ENCODE measurements around the gene CAMSAP3. TPM values are rescaled to one million over a fixed set of nuclear protein-coding genes. Genes with fewer than 3 reads are reported as not detected.
A peak's percentile ranks its signal among the peaks of the same experiment; 100 is the strongest.
"Not testable (repeated sequence)": the region's sequence is repeated elsewhere in the genome, so short reads cannot be mapped to it uniquely, and the experiment has no call there.

The CAMSAP3 gene
- total RNA-seq, 3 donors from 2014 or later (not counting 1 experiment from before 2014, with no cell fraction given), result 0.24 to 0.34 TPM; not detected in 1

DNA sequence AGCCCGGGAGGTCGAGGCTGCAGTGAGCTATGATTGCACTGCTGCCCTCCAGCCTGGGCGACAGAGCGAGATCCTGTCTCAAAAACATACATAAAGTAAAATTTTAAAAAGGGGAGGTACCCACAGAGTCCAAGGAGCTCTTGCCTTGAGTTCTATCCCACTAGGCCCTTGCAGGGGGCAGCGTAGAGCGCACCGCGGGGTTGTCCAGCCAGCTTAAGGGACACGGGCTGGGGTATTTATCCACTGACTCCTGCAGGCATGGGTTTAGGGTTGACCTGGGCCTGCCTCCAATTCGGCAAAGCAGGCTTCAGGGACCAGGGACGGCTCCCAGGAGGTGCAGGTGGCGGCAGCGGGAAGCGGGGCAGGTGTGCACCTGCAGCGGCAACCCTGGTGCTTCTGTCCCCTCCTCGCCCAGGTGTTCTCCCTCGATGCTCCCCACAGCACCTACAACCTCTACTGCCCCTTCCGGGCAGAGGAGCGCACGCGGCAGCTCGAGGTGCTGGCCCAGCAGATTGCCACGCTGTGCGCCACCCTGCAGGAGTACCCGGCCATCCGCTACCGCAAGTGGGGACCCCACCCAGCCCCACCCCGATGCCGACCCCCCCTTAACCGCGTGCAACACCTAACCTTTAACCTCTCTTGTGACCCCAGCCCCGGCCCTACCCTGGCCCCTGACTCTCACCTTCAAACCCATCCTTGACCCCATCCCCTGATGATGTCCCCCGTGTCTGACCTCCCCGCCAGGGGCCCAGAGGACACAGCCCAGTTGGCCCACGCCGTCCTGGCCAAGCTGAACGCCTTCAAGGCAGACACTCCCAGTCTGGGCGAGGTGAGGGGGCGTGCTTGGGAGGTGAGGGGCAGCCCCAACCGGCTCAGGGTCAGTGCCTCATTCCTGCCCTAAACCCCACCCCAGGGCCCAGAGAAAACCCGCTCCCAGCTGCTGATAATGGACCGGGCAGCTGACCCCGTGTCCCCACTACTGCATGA lies 45.9 kb downstream of the CAMSAP3 start:
- no peak for DNase-seq
- no peaks in the 10 kb centered on the region for H3K27me3 ChIP-seq (ENCODE audit: control insufficient read depth, insufficient read depth, low read length)
- H3K27ac Mint-ChIP-seq, result no peak overlapping the region
- peaks cover 20% of the 10 kb centered on the region for H3K36me3 ChIP-seq (ENCODE audit: control insufficient read depth, insufficient read depth, low read length)
- no peaks in the 10 kb centered on the region for H3K36me3 Mint-ChIP-seq
- H3K9me3 ChIP-seq (ENCODE audit: control insufficient read depth, insufficient read depth, low read length), result no peaks in the 10 kb centered on the region
- H3K4me3 ChIP-seq (ENCODE audit: low read length), result no peak overlapping the region
- intact Hi-C loops (cut with micrococcal nuclease), result no loop called here
- no peaks in the 10 kb centered on the region for H3K27me3 Mint-ChIP-seq (ENCODE audit: low read depth in 2 of 2)
- ATAC-seq, result no peak
- H3K27ac ChIP-seq (ENCODE audit: low read length), result no peak overlapping the region
- peaks cover 37% of the 10 kb centered on the region for H3K4me1 ChIP-seq (ENCODE audit: control insufficient read depth, insufficient read depth, low read length)
- no peak overlapping the region for H3K4me3 Mint-ChIP-seq
- WGBS (ENCODE audit: insufficient coverage), result 95% methylated on average over 41 of the region's 43 CpGs
- peaks cover 14 to 38% of the 10 kb centered on the region in 2 donors for H3K4me1 Mint-ChIP-seq
- H3K9me3 Mint-ChIP-seq, result peaks cover 0 to 2% of the 10 kb centered on the region in 2 donors
- TF ChIP-seq, protein P1, sequence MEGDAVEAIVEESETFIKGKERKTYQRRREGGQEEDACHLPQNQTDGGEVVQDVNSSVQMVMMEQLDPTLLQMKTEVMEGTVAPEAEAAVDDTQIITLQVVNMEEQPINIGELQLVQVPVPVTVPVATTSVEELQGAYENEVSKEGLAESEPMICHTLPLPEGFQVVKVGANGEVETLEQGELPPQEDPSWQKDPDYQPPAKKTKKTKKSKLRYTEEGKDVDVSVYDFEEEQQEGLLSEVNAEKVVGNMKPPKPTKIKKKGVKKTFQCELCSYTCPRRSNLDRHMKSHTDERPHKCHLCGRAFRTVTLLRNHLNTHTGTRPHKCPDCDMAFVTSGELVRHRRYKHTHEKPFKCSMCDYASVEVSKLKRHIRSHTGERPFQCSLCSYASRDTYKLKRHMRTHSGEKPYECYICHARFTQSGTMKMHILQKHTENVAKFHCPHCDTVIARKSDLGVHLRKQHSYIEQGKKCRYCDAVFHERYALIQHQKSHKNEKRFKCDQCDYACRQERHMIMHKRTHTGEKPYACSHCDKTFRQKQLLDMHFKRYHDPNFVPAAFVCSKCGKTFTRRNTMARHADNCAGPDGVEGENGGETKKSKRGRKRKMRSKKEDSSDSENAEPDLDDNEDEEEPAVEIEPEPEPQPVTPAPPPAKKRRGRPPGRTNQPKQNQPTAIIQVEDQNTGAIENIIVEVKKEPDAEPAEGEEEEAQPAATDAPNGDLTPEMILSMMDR (IDR thresholded peaks at IDR 0.05), result no peak

DNA sequence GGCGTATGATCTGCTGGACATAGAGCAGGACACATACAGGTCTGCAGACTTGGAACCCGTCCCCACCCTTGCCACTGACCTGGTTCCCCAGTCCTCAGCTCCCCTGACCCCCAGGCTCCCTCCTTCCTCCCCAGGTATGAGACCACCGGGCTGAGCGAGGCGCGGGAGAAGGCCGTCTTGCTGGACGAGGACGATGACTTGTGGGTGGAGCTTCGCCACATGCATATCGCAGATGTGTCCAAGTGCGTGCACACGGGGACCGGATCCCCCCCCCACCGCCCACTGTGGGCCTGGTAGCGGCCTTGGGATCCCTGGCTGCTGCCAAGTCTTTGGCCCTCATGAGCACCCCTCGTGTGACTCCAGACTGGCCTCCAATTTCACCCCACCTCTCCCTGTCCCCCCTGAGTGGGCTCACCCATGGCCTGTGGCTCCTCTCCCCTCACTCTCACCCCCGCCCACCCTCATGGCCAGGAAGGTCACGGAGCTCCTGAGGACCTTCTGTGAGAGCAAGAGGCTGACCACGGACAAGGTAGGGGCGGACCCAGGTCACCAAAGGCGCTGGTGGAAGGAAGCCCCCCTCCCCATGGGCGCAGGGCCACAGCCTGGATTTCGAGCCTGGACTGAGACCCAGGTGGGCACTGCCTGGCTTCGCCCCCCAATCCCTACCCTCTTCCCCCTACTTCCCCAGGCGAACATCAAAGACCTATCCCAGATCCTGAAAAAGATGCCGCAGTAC lies 46.8 kb downstream of the CAMSAP3 start:
- peaks cover 23% of the 10 kb centered on the region for H3K36me3 ChIP-seq (ENCODE audit: control insufficient read depth, insufficient read depth, low read length)
- H3K36me3 Mint-ChIP-seq, result no peaks in the 10 kb centered on the region
- H3K27me3 ChIP-seq (ENCODE audit: control insufficient read depth, insufficient read depth, low read length), result no peaks in the 10 kb centered on the region
- H3K9me3 ChIP-seq (ENCODE audit: control insufficient read depth, insufficient read depth, low read length), result no peaks in the 10 kb centered on the region
- no peak for DNase-seq
- peaks cover 13 to 36% of the 10 kb centered on the region in 2 donors for H3K4me1 Mint-ChIP-seq
- no peaks in the 10 kb centered on the region for H3K27me3 Mint-ChIP-seq (ENCODE audit: low read depth in 2 of 2)
- H3K4me3 Mint-ChIP-seq, result no peak overlapping the region
- no peak overlapping the region for H3K27ac ChIP-seq (ENCODE audit: low read length)
- H3K9me3 Mint-ChIP-seq, result peaks cover 0 to 2% of the 10 kb centered on the region in 2 donors
- intact Hi-C loops (cut with micrococcal nuclease), result no loop called here
- TF ChIP-seq, protein P1 (IDR thresholded peaks at IDR 0.05), result no peak
- no peak overlapping the region for H3K4me3 ChIP-seq (ENCODE audit: low read length)
- H3K4me1 ChIP-seq (ENCODE audit: control insufficient read depth, insufficient read depth, low read length), result peaks cover 31% of the 10 kb centered on the region
- peak overlapping the region in 1 of 2 donors; percentile 62 for H3K27ac Mint-ChIP-seq
- WGBS (ENCODE audit: insufficient coverage), result 97% methylated on average over 27 of the region's 27 CpGs
- no peak for ATAC-seq

DNA sequence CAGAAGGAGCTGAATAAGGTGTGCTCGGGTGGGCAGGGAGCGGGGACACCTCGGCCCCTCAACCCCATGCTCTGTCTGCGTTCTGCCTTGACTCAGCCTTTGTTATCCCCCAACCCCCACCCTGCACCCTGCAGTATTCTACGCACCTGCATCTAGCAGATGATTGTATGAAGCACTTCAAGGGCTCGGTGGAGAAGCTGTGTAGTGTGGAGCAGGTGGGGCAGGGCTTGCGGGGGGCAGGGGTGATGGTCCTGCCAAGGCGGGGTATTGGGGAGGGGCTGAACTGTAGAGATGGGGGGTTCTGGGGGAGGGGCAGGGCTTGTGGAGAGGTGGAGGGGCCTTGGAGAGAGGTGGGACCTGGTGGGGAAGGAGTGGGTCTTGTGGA lies 47.4 kb downstream of the CAMSAP3 start:
- peaks cover 8 to 31% of the 10 kb centered on the region in 2 donors for H3K4me1 Mint-ChIP-seq
- Histone ChIP-seq H3K27me3 (ENCODE audit: control insufficient read depth, insufficient read depth, low read length) (no peaks in the 10 kb centered on the region), H3K36me3 (ENCODE audit: control insufficient read depth, insufficient read depth, low read length) (peaks cover 23% of the 10 kb centered on the region), H3K27ac (ENCODE audit: low read length) (no peak overlapping the region), H3K4me1 (ENCODE audit: control insufficient read depth, insufficient read depth, low read length) (peaks cover 26% of the 10 kb centered on the region), H3K9me3 (ENCODE audit: control insufficient read depth, insufficient read depth, low read length) (no peaks in the 10 kb centered on the region), H3K4me3 (ENCODE audit: low read length) (no peak overlapping the region)
- H3K36me3 Mint-ChIP-seq, result no peaks in the 10 kb centered on the region
- TF ChIP-seq, protein P1 (IDR thresholded peaks at IDR 0.05), result no peak
- intact Hi-C loops (cut with micrococcal nuclease), result no loop called here
- H3K9me3 Mint-ChIP-seq, result peaks cover 0 to 2% of the 10 kb centered on the region in 2 donors
- ATAC-seq, result no peak
- 92% methylated on average over 7 of the region's 8 CpGs for WGBS (ENCODE audit: insufficient coverage)
- H3K27ac Mint-ChIP-seq, result peak overlapping the region in 1 of 2 donors; percentile 62
- H3K4me3 Mint-ChIP-seq, result no peak overlapping the region
- DNase-seq, result no peak
- H3K27me3 Mint-ChIP-seq (ENCODE audit: low read depth in 2 of 2), result no peaks in the 10 kb centered on the region

DNA sequence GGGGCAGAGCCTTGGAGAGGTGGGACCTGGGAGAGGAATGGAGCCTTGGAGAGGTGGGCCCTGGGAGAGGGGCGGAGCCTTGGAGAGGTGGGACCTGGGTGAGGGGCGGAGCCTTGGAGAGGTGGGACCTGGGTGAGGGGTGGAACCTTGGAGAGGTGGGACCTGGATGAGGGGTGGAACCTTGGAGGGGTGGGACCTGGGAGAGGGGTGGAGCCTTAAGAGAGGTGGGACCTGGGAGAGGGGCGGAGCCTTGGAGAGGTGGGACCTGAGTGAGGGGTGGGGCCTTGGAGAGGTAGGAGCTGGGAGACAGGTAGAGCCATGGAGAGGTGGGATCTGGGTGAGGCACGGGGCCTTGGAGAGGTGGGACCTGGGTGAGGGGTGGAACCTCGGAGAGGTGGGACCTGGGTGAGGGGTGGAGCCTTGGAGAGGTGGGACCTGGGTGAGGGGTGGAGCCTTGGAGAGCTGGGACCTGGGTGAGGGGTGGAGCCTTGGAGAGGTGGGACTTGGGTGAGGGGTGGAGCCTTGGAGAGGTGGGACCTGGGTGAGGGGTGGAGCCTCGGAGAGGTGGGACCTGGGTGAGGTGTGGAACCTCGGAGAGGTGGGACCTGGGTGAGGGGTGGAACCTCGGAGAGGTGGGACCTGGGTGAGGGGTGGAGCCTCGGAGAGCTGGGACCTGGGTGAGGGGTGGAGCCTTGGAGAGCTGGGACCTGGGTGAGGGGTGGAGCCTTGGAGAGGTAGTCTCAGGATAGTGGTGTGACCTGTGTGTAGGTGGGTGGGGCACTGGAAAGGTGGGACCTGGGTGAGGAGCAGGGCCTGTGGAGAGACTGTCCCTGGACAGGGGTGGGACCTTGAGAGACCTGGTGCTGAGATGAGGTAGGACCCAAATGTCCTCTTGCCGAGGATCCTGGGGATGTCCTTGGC lies 48.2 kb downstream of the CAMSAP3 start:
- WGBS (ENCODE audit: insufficient coverage), result 84% methylated on average over 10 of the region's 10 CpGs
- H3K27ac ChIP-seq (ENCODE audit: low read length); H3K9me3 ChIP-seq (ENCODE audit: control insufficient read depth, insufficient read depth, low read length); H3K27me3 Mint-ChIP-seq (ENCODE audit: low read depth in 2 of 2); H3K9me3 Mint-ChIP-seq; H3K27me3 ChIP-seq (ENCODE audit: control insufficient read depth, insufficient read depth, low read length); H3K4me3 ChIP-seq (ENCODE audit: low read length); H3K36me3 Mint-ChIP-seq; H3K4me3 Mint-ChIP-seq; intact Hi-C loops (cut with micrococcal nuclease): not testable (repeated sequence)
- H3K4me1 Mint-ChIP-seq, result peaks cover 8 to 22% of the 10 kb centered on the region in 2 donors
- H3K27ac Mint-ChIP-seq, result peak overlapping the region in 1 of 2 donors; percentile 62
- H3K36me3 ChIP-seq (ENCODE audit: control insufficient read depth, insufficient read depth, low read length), result peaks cover 23% of the 10 kb centered on the region
- H3K4me1 ChIP-seq (ENCODE audit: control insufficient read depth, insufficient read depth, low read length), result peaks cover 18% of the 10 kb centered on the region
- DNase-seq (peak in 1 of 2 donors; percentile 52), ATAC-seq (peak in 2 of 3 donors; percentile 32 to 35)
